Lung (tissue), 12 donors: ENCODE data around the gene ABCB7. TPM values are rescaled to one million over a fixed set of nuclear protein-coding genes. Genes with fewer than 3 reads are reported as not detected.

Source experiments
- ATAC-seq: fragments of 200-7000 bp; cut with Tn5 transposase; one replicate; pipeline ENCODE4 v1.9.1; 2020; ENCODE audit warnings: moderate number of reproducible peaks; ENCODE audit not compliant: insufficient read depth, low FRiP score
- DNase-seq, 3 donors: peaks; one replicate each; pipeline ENCODE4 v3.0.0-alpha.2; 2013 to 2017
- H3K27ac ChIP-seq, 2 donors: one replicate each; pipeline ENCODE4 v1.5.1; 2013; ENCODE audit warnings: mild to moderate bottlenecking in 2 of 2, moderate library complexity in 2 of 2, control low read depth in 1 of 2, inconsistent platforms in 1 of 2, low read depth in 1 of 2, low read length in 1 of 2
- H3K27me3 ChIP-seq, 3 donors: one replicate each; pipeline ENCODE4 v1.5.1; 2013; ENCODE audit warnings: low read length in 2 of 3; ENCODE audit not compliant: control insufficient read depth in 3 of 3, insufficient read depth in 3 of 3
- H3K36me3 ChIP-seq, 4 donors: one replicate each; pipeline ENCODE4 v1.5.1; 2013; ENCODE audit warnings: low read length in 4 of 4, mild to moderate bottlenecking in 1 of 4, moderate library complexity in 1 of 4; ENCODE audit not compliant: control insufficient read depth in 4 of 4, insufficient read depth in 4 of 4
- H3K4me1 ChIP-seq, 5 donors: one replicate each; pipeline ENCODE4 v1.5.1; 2013; ENCODE audit warnings: low read length in 5 of 5, mild to moderate bottlenecking in 2 of 5, moderate library complexity in 1 of 5; ENCODE audit not compliant: control insufficient read depth in 5 of 5, insufficient read depth in 5 of 5
- H3K4me3 ChIP-seq: one replicate; pipeline ENCODE4 v1.5.1; 2013; ENCODE audit warnings: mild to moderate bottlenecking, control low read depth, moderate library complexity
- H3K9ac ChIP-seq, 2 donors: one replicate each; pipeline ENCODE4 v1.5.1; 2013; ENCODE audit warnings: low read length in 2 of 2, control low read depth in 1 of 2; ENCODE audit not compliant: insufficient read depth in 1 of 2
- H3K9me3 ChIP-seq, 4 donors: one replicate each; pipeline ENCODE4 v1.5.1; 2013; ENCODE audit warnings: low read length in 3 of 4, mild to moderate bottlenecking in 1 of 4, moderate library complexity in 1 of 4; ENCODE audit not compliant: control insufficient read depth in 4 of 4, insufficient read depth in 3 of 4
- CTCF ChIP-seq: IDR thresholded peaks from 2 replicates; pipeline ENCODE4 v1.5.1; 2012; ENCODE audit warnings: mild to moderate bottlenecking; ENCODE audit errors: control extremely low read depth, extremely low read depth
- WGBS, 2 donors: extraction: QIAGEN DNeasy Blood & Tissue Kit; methylation state at CpG; one replicate each; pipeline ENCODE4 v1.1.7; 2013; 5-methylcytosine and 5-hydroxymethylcytosine counted together
- polyA plus RNA-seq, 2 donors: library from polyadenylated mRNA; stranded (reverse); fragments of 200-250 nt; gene quantifications; one replicate each; pipeline ENCODE4 v1.2.1, GENCODE V29; 2013
- total RNA-seq, 2 donors: library from RNA; depleted of rRNA in 1 of 2; stranded (reverse); fragments of >200 nt in 1 of 2; gene quantifications; one replicate each; pipeline ENCODE4 v1.2.1, GENCODE V29; 2014 to 2021
- donor health status: control.
- donor health status: control.
- donor health status: Bipolar disorder and iron deficiency.
- donor health status: healthy.
- donor health status: DM: yes; HTN: yes; CAD: no.

ABCB7 gene
- total and polyA plus RNA-seq, 4 donors = 8.2 to 41.3 (median 15.0) TPM

GRCh38 chrX:75096331-75096730, 59.8 kb downstream of the ABCB7 start:
- Histone ChIP-seq H3K9me3 (no peaks in the 10 kb centered on the region), H3K9ac (no peak overlapping the region), H3K27me3 (no peaks in the 10 kb centered on the region), H3K4me1 (no peaks in the 10 kb centered on the region), H3K27ac (no peak overlapping the region), H3K36me3 (no peaks in the 10 kb centered on the region), H3K4me3 (no peak overlapping the region)
- 52 to 55% methylated on average over 1 of the region's 1 CpG for WGBS, 2 donors
- ATAC-seq = no peak
- no peak for DNase-seq
- TF ChIP-seq CTCF = no peak

DNA sequence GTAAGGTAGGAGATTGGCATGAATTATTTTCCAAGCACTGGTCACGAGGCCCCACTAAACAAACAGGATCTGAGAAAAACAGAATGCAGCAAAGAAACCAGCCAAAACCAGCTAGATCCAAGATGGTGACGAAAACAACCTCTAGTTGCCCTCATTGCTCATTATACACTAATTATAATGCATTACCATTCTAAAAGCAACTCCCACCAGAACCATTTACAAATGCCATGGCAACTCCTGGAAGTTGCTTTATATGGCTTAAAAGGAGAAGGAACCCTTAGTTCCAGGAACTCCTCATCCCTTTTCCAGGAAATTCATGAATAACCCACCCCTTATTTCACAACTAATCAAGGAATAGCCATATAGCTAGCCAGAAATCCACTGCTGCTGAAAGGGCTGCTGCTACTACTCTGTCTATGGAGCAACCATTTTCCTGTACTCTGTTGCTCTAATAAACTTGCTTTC, 69.3 kb downstream of the ABCB7 start:
- H3K4me3 ChIP-seq = no peak overlapping the region
- WGBS, 2 donors = 67 to 89% methylated on average over 2 of the region's 2 CpGs
- H3K27me3 ChIP-seq = no peaks in the 10 kb centered on the region
- H3K4me1 ChIP-seq = peaks cover 0 to 2% (median 0%) of the 10 kb centered on the region in 5 donors
- H3K27ac ChIP-seq = no peak overlapping the region
- no peak for TF ChIP-seq CTCF
- no peak for ATAC-seq
- H3K36me3 ChIP-seq = no peaks in the 10 kb centered on the region
- no peak for DNase-seq
- no peak overlapping the region for H3K9ac ChIP-seq
- no peaks in the 10 kb centered on the region for H3K9me3 ChIP-seq

DNA sequence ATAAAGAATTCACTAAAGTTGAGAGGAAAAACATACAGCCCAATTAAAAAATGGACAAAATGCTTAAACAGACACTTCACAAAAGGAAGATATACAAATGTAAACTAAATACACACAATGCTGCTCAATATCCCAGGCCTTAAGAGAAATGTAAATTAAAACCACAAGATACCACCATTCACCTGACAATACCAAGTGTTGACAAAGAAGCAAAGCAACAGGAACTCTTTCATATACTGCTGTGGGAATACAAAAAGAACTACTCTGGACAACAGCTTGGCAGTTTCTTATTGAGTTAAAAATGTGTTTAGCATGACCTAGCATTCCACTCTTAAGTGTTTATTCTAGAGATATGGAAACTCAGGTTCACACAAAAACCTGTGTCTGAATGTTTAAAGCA, 71.3 kb downstream of the ABCB7 start:
- ATAC-seq (no peak), DNase-seq (no peak)
- no peak overlapping the region for H3K27ac ChIP-seq
- H3K9ac ChIP-seq = no peak overlapping the region
- no peaks in the 10 kb centered on the region for H3K9me3 ChIP-seq
- TF ChIP-seq CTCF = no peak
- peaks cover 0 to 2% (median 0%) of the 10 kb centered on the region in 5 donors for H3K4me1 ChIP-seq
- H3K27me3 ChIP-seq = no peaks in the 10 kb centered on the region
- no peak overlapping the region for H3K4me3 ChIP-seq
- H3K36me3 ChIP-seq = no peaks in the 10 kb centered on the region

GRCh38 chrX:75076429-75076828, 79.7 kb downstream of the ABCB7 start:
- Histone ChIP-seq H3K9ac (no peak overlapping the region), H3K27ac (no peak overlapping the region), H3K27me3 (peaks cover 0 to 5% (median 0%) of the 10 kb centered on the region in 3 donors), H3K4me1 (no peaks in the 10 kb centered on the region), H3K9me3 (no peaks in the 10 kb centered on the region), H3K4me3 (no peak overlapping the region), H3K36me3 (peaks cover 0 to 2% (median 0%) of the 10 kb centered on the region in 4 donors)
- DNase-seq (no peak), ATAC-seq (no peak)
- TF ChIP-seq CTCF = no peak
- 80 to 91% methylated on average over 1 of the region's 1 CpG for WGBS, 2 donors
